ENCODE measurements around the gene CCSAP.
"Not testable (repeated sequence)": the region's sequence is repeated elsewhere in the genome, so short reads cannot be mapped to it uniquely, and the experiment has no call there.

The CCSAP gene

DNA sequence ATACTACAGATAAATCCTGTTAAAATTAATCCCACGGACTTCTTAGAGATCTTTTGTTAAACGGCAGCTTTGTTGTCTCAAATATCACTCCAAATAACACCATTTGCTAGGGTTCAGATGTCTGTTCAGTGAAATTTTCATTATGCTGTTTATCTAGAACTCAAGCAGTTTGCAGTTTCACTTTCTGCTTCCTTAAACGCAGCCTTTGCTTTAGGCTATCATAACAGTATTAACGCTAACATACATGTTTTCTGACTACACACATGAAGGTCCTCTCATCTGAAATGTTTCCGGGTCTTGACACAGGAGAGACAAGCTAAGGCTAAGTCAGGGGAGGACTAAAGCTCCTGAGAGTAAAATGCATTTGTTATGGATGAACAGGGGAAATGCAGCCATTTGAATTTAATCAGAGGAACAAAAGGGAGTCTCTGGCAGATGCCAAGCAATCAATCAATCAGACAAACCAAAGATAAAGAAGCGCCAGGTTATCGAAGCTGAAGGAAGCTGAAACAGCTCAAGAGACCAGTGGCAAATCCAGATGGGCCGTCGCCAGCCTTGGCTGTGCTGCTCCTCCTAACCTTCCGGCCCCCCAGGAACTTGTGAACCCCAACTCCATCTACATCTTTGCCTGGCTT lies 16.9 kb downstream of the CCSAP start:
- no peak for DNase-seq (ENCODE audit: low read depth)

DNA sequence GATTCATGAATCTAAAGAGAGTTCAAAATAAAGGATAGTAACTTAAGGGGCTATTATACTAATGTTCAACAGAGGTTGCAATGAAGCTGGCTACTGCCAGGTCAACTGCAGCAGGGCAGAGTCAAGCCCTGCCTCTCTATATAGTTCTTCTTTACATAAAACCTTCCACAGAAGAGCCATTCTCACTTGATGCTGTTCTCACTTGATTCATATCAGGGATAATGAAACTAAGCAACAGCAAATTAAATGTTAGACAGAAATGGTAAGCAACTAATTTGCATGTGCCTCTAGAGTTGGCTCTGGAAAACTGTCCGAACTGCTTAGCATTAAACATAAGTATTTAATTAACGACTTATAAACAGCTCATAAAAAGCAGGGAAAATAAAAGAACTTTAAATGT lies 17.4 kb downstream of the CCSAP start:
- no peak for DNase-seq (ENCODE audit: low read depth)

DNA sequence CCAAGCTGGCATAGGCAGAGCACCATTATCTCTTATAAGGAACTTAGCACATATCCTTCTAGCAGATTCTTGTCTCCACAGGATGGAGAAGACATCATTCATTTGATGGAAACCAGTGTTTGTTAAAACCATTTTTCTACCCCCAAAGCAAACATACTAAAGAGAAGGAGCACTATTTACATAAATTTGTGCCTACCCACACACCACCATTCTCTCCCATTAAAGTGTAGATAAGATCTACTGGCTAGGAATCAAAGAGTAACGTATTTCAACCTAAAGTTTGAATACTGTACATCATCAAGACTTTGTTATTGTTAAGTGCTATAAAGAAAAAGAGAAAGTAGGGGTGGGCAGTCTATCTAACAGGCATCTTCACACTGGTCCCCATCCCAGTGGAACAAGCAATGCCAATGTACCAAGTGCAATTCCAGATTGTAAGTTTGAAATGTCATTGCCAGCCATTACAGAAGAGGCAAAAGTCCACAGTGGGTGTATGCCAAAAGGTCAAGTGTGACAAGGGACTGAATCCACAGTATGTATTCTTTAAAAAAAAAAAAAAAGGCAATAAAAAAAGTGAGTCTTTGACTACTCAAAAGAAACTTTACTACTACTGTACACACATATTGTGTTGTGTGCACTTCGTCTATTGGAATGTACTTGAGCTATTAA lies 18.8 kb downstream of the CCSAP start:
- no peak for DNase-seq (ENCODE audit: low read depth)

DNA sequence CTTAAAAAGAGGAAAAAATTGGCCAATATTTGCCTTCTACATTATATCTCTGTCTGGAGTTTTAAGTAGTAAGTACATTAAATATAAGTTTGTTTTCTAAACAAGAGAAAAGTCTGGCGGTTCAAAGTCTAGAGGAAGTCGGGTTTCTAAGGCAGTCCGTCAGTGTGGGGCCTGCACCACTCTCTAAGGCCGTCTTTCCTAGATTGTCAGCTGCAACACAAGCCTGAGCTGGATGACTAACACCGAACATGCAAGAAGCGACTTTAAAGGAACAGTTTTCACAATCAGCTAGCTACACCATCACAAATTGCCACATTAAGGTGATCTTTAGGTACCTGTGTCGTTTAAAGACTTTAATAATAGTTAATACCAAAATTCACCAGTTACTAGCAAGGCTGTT lies 19.6 kb downstream of the CCSAP start:
- no peak for DNase-seq (ENCODE audit: low read depth)

DNA sequence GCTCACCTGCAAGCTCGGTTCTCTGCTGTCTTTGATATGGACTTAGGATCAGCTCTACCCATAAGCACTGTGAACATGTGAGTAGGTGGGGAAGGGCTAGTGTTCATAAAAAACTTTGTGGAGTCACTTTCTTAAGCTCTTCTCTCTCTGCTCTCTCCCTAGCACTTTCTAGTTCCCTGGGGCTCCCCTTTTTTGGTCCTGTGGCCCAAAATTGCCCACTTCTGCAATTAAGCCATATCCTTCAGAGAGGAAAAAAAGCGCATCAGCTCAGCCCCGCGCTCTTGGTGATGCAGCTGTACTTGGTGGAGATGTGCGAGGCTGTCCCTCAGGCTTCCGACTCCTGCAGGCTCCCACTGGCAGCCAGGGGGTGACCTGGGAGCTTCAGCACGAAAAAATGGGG lies 23.4 kb downstream of the CCSAP start:
- DNase-seq (ENCODE audit: low read depth): no peak

DNA sequence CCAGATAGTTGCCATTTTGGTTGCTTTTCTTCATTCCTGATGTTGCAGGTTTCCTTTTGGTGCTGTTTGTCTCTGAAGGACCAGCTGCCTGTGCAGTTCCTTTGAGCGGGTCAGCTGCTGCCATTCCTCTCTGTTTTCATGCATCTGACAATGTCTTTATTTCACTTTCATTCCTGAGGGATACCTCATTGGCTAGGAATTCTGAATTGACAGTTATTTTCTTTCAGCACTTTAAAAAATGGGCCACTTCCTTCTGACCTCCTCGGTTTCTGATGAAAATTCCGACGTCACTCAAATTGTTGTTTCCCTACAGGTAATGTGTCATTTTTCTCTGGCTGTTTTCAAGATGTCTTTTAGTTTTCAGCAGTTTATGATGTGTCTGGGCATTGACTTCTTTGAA lies 24.8 kb downstream of the CCSAP start:
- DNase-seq (ENCODE audit: low read depth): no peak

DNA sequence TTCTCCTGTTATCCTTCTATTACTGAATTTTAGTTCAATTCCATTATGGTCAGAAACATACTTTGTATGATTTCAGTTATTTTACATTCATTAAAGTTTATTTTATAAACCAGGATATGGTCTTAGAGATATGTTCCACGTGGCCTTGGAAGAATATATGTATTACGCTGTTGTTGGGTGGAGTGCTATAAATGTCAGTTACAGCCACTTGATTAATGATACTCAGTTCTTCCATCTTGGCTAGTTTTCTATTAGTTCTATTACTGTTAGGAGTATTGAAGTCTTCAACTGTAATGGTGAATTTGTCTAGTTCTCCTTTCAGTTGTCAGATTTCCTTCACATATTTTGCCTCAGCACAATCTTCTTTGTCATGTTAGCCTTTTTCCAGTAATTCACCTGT lies 26.7 kb downstream of the CCSAP start:
- no peak for DNase-seq (ENCODE audit: low read depth)

DNA sequence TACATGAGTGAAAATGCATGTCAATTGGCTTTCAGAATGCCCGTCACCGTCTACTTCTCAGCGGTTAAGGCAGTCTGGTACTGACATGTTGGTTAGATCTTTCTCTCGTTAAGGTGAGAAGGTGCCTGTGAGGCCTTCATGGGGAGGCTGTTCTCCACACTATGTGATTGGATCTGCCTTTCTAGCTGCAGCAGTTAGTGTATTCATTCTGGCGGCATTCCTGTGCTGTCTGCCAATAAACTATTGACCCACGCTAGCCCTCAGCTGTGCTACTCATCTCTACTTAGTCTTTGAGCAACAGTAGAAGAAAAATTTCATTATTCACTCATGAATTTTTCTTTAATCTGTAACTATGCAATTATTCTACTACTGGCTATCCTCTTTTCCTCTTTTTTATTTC lies 32.0 kb downstream of the CCSAP start:
- DNase-seq (ENCODE audit: low read depth): no peak

DNA sequence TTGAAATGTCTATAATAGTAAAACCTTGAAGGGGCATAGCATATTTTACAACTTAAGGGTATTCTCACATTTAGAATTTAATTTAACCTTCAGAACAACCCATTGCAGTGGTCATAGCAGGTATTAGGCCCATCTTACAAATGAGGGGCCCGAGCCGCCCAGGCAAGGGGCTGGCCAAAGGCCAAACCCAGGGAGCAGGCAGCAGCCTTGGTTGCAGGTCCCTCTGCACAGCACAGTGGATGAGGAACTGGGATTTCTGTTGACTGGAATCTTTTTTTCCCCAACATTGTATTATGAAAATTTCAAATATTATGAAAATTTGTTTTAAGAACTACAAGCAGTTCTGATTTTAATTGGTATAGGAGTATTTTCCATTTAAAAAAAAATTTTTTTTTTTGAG lies 33.2 kb downstream of the CCSAP start:
- no peak for DNase-seq (ENCODE audit: low read depth)

DNA sequence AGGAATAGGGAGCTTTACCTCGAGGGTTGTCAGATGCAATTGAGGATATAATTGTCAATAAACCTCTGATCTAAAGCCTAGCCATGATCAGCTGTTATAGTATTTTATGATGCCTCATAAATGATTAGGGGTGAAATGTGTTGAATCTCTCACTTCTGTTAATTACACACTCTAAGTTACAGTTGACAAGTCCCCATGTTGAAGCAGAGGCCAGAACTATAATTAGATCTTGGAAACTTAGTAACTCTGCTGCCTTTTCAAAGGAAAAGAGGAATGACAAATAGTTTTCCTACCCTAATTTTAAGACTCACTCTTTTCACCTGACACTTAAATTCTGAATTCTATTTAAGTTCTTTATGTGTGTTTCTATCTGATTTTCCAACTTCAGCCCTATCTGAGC lies 33.8 kb downstream of the CCSAP start:
- no peak for DNase-seq (ENCODE audit: low read depth)

DNA sequence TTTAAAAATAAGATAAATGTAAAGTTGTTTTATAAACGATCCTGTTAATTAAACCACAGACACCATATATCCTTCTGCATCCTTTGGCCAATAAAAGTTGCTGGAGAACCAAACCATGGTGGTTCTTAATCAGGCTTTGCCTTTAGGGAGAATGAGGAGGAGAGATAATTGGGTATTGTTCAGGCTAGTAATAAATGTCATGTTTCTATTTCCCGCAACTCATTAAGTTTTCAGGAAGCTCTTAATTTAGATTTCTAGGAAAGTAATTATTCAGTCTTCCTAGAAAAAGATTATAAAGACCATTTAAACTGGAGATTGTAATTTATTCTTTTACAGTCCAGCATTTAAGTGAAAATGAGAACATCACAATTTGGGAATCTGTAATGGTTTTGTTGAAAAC lies 37.5 kb downstream of the CCSAP start:
- DNase-seq (ENCODE audit: low read depth): no peak

DNA sequence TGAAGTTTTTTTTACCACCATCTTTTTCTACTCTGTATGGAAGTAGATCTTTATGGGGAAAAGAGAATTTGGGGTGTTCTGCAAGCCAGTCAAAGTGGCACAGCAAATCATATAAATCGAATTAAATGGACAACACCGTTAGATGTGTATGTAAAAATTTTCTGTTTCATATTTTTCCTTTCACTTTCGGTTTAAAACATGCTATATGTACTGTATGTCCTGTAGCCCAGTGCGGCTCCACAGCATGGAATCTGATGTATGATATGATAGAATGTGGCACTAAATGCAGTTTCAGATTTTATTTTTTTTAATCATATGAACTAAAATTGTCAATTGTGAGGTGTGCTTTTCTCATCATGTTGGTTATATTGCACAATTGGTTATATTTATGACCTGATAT lies 39.0 kb downstream of the CCSAP start:
- no peak for DNase-seq (ENCODE audit: low read depth)

DNA sequence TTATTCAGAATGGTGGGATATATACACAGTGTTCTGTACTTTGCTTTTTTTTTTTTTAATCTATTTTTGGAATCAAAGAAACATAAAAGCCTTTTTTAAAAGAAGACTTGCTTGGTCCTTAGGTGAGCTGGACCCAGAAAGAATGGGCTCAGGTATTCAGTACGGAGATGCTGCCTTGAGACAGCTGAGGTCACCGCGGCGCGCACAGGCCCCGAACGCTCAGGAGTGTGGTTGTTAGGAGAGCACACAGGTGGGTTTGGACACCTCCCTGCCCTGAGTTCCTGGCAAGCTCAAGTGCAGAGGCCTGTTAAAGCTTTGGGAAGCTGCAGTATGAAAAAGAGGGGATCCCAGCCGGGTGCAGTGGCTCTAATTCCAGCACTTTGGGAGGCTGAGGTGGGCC lies 40.1 kb downstream of the CCSAP start:
- no peak for DNase-seq (ENCODE audit: low read depth)

DNA sequence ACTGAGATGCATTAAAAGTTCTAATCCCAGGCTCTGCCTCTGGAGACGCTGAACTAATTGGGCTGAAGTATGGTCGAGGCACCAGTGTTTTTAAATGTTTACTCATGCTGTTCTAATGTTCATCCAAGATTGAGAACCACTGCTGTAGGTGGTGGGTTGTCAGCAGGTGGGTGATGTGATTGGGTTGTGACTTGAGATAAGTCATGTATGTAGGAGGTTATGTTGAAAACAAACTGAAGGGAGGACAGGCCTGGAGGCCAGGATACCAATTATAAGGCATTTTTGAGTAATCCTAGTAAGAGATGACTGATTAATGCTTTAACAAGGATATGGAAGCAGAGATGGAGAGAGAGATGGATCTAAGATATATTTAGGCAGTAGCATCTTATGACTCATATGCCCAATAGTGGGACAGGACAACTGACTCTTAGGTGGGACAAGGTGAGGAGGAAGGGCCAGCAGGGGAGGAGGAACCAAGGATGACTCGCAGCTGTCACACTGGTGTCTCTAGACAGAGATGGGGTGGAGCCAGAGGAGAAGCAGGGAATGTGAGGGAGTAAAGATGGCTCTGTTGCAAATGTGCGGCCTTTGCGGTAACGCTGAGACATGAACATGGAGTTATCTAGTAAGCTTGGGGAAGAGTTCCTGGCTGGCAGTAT lies 42.6 kb downstream of the CCSAP start:
- DNase-seq (ENCODE audit: low read depth): no peak

DNA sequence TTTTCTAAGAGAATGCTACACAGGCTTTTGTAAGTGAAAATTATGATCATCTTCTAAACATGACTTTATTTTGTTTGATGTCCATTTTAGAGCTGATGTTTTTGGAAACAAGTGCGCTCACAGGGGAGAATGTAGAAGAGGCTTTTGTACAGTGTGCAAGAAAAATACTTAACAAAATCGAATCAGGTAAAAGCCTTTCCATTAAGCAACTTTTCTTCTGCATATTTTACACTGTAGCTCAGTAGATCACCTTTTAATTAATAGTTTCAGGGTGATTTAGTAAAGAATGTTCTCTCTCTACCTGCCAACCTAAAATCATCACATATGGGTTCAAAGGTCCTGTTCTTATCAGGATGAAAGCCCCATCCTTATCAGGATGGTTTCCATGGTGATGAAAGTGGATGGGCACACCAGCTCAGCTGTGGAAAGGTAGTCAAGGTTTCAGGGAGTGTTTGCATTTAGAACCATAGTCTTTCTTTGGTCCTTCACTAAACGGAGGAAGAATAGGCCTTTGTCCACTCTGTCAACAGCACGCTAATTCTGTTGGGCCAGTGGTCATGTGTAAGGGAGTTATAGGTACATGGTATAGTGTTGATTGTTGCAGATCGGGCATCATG lies 43.9 kb downstream of the CCSAP start:
- no peak for DNase-seq (ENCODE audit: low read depth)

DNA sequence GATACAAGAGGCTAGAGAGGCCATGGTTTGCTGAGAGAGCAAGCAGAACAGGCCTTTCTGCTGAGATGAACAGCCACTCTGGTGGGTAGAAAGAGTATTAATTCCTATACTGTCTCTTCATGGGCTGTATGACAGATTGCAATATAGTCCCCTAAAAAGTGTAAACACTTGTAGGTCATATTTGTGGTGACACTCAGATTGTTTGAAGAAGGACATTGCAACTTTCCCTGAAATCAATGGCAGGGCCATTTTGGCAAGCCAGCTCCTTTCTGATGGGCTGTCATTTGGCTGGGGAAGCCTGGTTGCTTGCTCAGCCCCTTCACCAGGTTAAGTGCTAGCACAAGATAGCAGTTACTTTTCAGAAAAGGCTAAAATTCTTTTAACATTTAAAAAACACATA lies 44.4 kb downstream of the CCSAP start:
- no peak for DNase-seq (ENCODE audit: low read depth)

DNA sequence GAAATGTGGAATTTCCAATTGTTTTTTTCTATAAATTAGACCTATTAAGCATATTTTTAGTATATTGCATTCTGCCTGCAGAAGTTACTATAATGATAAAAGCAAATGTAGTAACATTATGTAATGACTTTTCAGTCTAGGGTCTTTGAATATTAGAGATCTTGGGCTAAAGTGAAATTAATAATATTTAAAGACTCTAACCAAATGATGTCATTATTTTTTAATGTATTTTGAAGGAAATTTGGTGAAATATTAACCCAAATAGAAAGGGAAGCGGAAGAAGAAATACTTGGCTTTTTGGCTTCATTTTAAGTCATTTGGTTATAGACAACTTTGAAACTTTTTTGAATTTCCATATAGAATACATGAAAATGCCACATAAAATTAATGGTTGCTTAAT lies 45.1 kb downstream of the CCSAP start:
- DNase-seq (ENCODE audit: low read depth): no peak

DNA sequence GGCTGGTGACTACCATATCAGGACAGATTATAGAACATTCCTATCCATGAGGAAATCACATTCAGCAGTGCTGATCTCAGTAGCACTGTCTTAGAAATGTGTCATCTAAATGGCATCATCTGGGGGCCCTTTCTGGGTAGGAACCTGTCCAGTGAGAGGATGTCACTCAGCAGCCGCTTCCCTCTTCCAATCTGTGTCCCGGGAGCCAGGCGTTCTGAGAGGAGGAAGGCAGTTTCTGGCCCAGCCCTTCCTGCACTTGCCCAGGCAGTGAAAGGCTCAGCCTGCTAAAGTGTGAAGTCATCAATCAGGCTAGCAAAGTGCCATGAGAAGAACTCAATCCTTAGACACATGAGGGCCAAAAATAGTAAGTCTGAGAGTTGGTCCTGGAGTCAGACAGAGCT lies 46.3 kb downstream of the CCSAP start:
- no peak for DNase-seq (ENCODE audit: low read depth)

DNA sequence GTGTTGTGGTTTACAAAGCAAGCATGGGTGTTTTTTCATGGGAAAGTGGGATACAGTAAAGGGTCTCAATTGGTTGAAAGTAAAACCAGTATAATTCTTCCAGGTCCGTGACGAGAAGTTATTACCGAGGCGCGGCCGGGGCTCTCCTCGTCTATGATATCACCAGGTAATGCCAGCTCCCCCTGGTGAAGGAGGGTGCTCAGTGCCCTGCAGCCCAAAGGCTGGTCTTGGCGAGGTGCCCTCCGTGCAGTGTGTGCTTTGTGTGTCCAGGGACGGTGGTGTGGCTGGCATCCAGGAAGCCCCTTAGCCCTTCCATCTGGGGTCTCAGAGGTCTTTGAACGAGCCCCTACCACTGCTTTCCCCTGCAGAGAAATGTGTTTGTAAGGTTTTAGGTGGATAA lies 47.1 kb downstream of the CCSAP start:
- no peak for DNase-seq (ENCODE audit: low read depth)

DNA sequence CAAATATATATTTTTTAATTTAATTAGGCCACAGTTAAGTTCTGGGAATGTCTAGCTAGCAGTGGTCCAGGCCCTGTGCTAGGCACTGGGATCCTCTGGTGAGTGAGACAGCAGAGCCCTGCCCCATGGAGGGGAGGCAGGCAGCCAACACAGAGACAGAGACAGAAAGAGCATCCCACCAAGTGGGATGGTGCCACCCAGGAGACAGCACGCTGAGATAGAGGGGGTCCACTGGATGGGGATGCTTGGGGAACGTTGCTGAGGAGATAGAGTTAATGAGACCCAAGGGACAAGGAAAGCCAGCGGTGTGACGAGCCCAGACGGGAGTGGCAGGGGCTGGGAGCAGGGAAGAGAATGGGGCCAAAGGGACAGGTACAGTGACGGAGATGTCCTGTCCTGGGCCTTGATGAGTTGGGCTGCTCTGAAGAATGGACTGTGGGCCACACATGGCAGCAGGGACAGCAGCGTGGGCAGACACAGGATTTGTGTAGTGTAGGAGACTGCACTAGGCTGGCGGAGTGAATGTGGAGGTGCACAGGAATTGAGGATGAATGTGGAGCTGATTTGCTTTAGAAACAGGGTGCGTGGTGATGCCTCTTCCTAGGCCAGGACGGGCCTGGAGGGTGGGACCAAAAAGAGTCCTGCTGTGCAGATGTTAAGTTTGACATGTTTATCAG lies 49.2 kb downstream of the CCSAP start:
- DNase-seq (ENCODE audit: low read depth): no peak

DNA sequence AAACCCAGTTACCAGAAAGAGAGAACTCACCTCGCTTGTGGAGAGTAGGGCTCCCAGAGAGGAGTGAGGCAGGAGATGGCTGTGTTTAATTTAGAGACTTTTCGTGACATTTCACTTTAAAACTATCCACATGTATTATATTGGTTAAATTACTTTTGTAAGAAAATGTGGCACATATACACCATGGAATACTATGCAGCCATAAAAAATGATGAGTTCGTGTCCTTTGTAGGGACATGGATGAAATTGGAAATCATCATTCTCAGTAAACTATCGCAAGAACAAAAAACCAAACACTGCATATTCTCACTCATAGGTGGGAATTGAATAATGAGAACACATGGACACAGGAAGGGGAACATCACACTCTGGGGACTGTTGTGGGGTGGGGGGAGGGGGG lies 51.2 kb downstream of the CCSAP start:
- DNase-seq (ENCODE audit: low read depth): not testable (repeated sequence)

DNA sequence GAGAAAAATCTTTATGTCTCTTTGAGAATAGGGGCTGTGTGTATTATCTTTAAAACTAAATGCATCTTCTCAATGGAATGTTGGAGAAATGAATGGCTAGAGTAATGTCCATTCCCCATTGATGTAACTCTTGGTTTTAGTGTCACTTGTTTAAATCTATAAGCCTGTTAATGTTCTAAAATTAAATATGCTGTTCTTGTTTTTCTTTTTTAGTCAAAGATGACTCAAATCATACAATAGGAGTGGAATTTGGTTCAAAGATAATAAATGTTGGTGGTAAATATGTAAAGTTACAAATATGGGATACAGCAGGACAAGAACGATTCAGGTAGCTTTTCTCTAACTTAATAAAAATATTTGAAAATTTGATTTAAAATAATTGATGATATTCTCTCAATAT lies 54.3 kb downstream of the CCSAP start:
- DNase-seq (ENCODE audit: low read depth): no peak

DNA sequence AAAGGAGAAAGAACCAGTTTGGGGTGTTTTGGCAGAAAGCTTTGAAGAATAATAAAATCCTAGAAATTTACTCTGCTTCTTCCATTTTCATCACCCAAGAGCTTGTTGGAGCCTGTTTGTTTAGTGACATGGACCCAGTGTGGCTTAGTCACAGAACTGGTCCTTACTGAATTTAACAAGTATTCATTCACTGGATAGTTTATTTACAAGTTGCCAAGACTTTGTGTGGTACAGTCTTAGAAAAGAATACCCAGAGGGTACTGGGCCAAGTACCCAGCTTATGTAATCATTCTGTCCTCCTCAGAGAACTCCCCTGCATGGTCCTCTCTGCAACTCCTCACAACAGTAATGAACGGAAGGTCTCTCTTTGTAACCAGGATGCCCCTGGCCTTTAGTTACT lies 55.6 kb downstream of the CCSAP start:
- DNase-seq (ENCODE audit: low read depth): no peak
